H1 (cell line): ENCODE measurements around the gene MCC. TPM values are rescaled to one million over a fixed set of nuclear protein-coding genes. Genes with fewer than 3 reads are reported as not detected.

Experiments used
- CTCF ChIA-PET: fragments of 300-600 bp; sonication (Branson Sonifier 250); formaldehyde crosslinking; loops from one replicate; lab custom pipeline; 2021; ENCODE audit not compliant: partially characterized antibody; lab: Charles Lee
- POLR2A ChIA-PET: fragments of 300-600 bp; sonication (Branson Sonifier 250); formaldehyde crosslinking; loops from one replicate; lab custom pipeline; 2021; ENCODE audit warnings: inconsistent platforms; ENCODE audit not compliant: partially characterized antibody; lab: Charles Lee
- DNase-seq, 2 experiments: peaks; one replicate each; pipeline versions ENCODE4 v3.0.0 to v3.0.0-alpha.2; 2010 to 2022; ENCODE audit warnings: low spot score in 2 of 2, low read depth in 1 of 2, mixed read lengths in 1 of 2
- FAIRE-seq: peaks from 2 replicates; lab custom pipeline; 2011; peaks lifted over from hg19 to GRCh38; lab: Jason Lieb, UNC
- H2AFZ ChIP-seq: 2 replicates; pipeline ENCODE4 v1.8.1; 2012; ENCODE audit warnings: low read length, inconsistent platforms
- H2AK5ac ChIP-seq: 2 replicates; pipeline ENCODE4 v1.6.1; 2013; ENCODE audit warnings: low read depth, low read length
- H2BK120ac ChIP-seq: replicated peaks from 2 replicates; pipeline ENCODE3; 2013; ENCODE audit warnings: low read depth, low read length, inconsistent platforms
- H2BK12ac ChIP-seq: 2 replicates; pipeline ENCODE4 v1.6.1; 2013; ENCODE audit warnings: low read depth, low read length
- H2BK15ac ChIP-seq: 2 replicates; pipeline ENCODE4 v1.6.1; 2013; ENCODE audit warnings: low read length
- H2BK20ac ChIP-seq: 2 replicates; pipeline ENCODE4 v1.6.1; 2013; ENCODE audit warnings: low read length
- H2BK5ac ChIP-seq: 2 replicates; pipeline ENCODE4 v1.6.1; 2013; ENCODE audit warnings: low read depth, low read length
- H3K14ac ChIP-seq: 2 replicates; pipeline ENCODE4 v1.6.1; 2013; ENCODE audit warnings: inconsistent platforms; ENCODE audit not compliant: insufficient read length
- H3K18ac ChIP-seq: 2 replicates; pipeline ENCODE4 v1.6.1; 2013; ENCODE audit warnings: low read length; ENCODE audit errors: extremely low read depth
- H3K23ac ChIP-seq: 2 replicates; pipeline ENCODE4 v1.6.1; 2013; ENCODE audit warnings: inconsistent platforms; ENCODE audit not compliant: insufficient read length
- H3K23me2 ChIP-seq: 2 replicates; pipeline ENCODE4 v1.6.1; 2013; ENCODE audit warnings: low read depth, low read length
- H3K27ac ChIP-seq: 2 replicates; pipeline ENCODE4 v1.6.1; 2011; ENCODE audit warnings: low read depth, low read length, inconsistent platforms
- H3K27me3 ChIP-seq, 4 experiments: replicated peaks in 1 of 4; 1 replicate in 1 of 4; 2 replicates in 3 of 4; pipeline versions ENCODE4 v1.6.1 to v1.8.1; 2011 to 2013; ENCODE audit warnings: low read length in 3 of 4, mild to moderate bottlenecking in 3 of 4, inconsistent platforms in 2 of 4, mixed read lengths in 2 of 4, moderate library complexity in 1 of 4; ENCODE audit not compliant: control insufficient read depth in 3 of 4, insufficient read depth in 3 of 4; ENCODE audit errors: extremely low read depth in 1 of 4
- H3K36me3 ChIP-seq, 4 experiments: 2 replicates each; pipeline versions ENCODE4 v1.6.1 to v1.8.1; 2011 to 2013; ENCODE audit warnings: mild to moderate bottlenecking in 4 of 4, low read length in 3 of 4, moderate library complexity in 2 of 4, control low read depth in 1 of 4, inconsistent platforms in 1 of 4; ENCODE audit not compliant: insufficient read depth in 4 of 4, control insufficient read depth in 2 of 4
- H3K4ac ChIP-seq: replicated peaks from 2 replicates; pipeline ENCODE3; 2013; ENCODE audit warnings: low read length, low read depth, mixed read lengths, inconsistent platforms; ENCODE audit not compliant: insufficient read length
- H3K4me1 ChIP-seq, 4 experiments: replicated peaks in 1 of 4; 1 replicate in 1 of 4; 2 replicates in 3 of 4; pipeline versions ENCODE4 v1.6.1 to v1.8.1; 2011 to 2013; ENCODE audit warnings: low read length in 3 of 4, inconsistent platforms in 2 of 4, mixed read lengths in 1 of 4; ENCODE audit not compliant: insufficient read depth in 4 of 4, control insufficient read depth in 3 of 4
- H3K4me2 ChIP-seq, 2 experiments: 2 replicates each; pipeline versions ENCODE4 v1.6.1 to v1.8.1; 2011 to 2013; ENCODE audit warnings: low read depth in 2 of 2, low read length in 2 of 2, control low read depth in 1 of 2, inconsistent platforms in 1 of 2, mild to moderate bottlenecking in 1 of 2; ENCODE audit not compliant: insufficient read depth in 1 of 2
- H3K4me3 ChIP-seq, 4 experiments: fragments of 200-600, 300-600 bp in 1 of 4; sonication (generic), shearing (Covaris generic), sonication (Bioruptor Twin) in 1 of 4; 2 replicates each; pipeline versions ENCODE4 v1.5.1 to v1.8.1; 2011 to 2016; ENCODE audit warnings: low read length in 4 of 4, low read depth in 3 of 4, control low read depth in 2 of 4, inconsistent platforms in 2 of 4, mild to moderate bottlenecking in 2 of 4, mixed read lengths in 1 of 4, moderate library complexity in 1 of 4; ENCODE audit not compliant: insufficient read depth in 2 of 4; ENCODE audit errors: extremely low read depth in 1 of 4
- H3K56ac ChIP-seq: replicated peaks from 2 replicates; pipeline ENCODE3; 2013; ENCODE audit warnings: low read depth, mild to moderate bottlenecking, mixed read lengths, low read length, inconsistent platforms; ENCODE audit not compliant: insufficient read length
- H3K79me1 ChIP-seq: 2 replicates; pipeline ENCODE4 v1.6.1; 2013; ENCODE audit warnings: low read depth, low read length, control low read depth
- H3K79me2 ChIP-seq, 2 experiments: 2 replicates each; pipeline versions ENCODE4 v1.6.1 to v1.8.1; 2012 to 2013; ENCODE audit warnings: low read length in 2 of 2, mild to moderate bottlenecking in 2 of 2, inconsistent platforms in 1 of 2; ENCODE audit not compliant: insufficient read depth in 2 of 2, control insufficient read depth in 1 of 2
- H3K9ac ChIP-seq, 4 experiments: replicated peaks in 1 of 4; 1 replicate in 1 of 4; 2 replicates in 3 of 4; pipeline versions ENCODE4 v1.6.1 to v1.8.1; 2011 to 2013; ENCODE audit warnings: low read depth in 3 of 4, low read length in 3 of 4, control low read depth in 2 of 4, mild to moderate bottlenecking in 2 of 4, moderate library complexity in 2 of 4, inconsistent platforms in 1 of 4; ENCODE audit errors: extremely low read depth in 1 of 4
- H3K9me3 ChIP-seq, 2 experiments: 2 replicates each; pipeline versions ENCODE4 v1.6.1 to v1.8.1; 2012 to 2013; ENCODE audit warnings: mild to moderate bottlenecking in 2 of 2, moderate library complexity in 2 of 2, control low read depth in 1 of 2, inconsistent platforms in 1 of 2, low read depth in 1 of 2, low read length in 1 of 2, mixed read lengths in 1 of 2; ENCODE audit not compliant: insufficient read depth in 2 of 2
- H4K20me1 ChIP-seq, 2 experiments: replicated peaks in 1 of 2; 2 replicates each; pipeline versions ENCODE3 to v1.8.1; 2011 to 2013; ENCODE audit warnings: inconsistent platforms in 2 of 2, low read length in 2 of 2, mild to moderate bottlenecking in 1 of 2; ENCODE audit not compliant: insufficient read depth in 2 of 2, control insufficient read depth in 1 of 2
- H4K5ac ChIP-seq: 2 replicates; pipeline ENCODE4 v1.6.1; 2013; ENCODE audit warnings: low read length, low read depth, mixed read lengths, inconsistent platforms; ENCODE audit not compliant: insufficient read length
- H4K8ac ChIP-seq: 2 replicates; pipeline ENCODE4 v1.8.0; 2013; ENCODE audit warnings: mild to moderate bottlenecking, moderate library complexity, low read length, inconsistent platforms; ENCODE audit not compliant: insufficient read depth; ENCODE audit errors: extremely low read depth
- H4K91ac ChIP-seq: replicated peaks from 2 replicates; pipeline ENCODE3; 2013; ENCODE audit warnings: low read length, mixed read lengths, inconsistent platforms; ENCODE audit not compliant: insufficient read length
- BACH1 ChIP-seq: IDR thresholded peaks from 2 replicates; pipeline ENCODE4 v1.6.1; 2012; ENCODE audit warnings: low read length, improper control_type of control experiment
- CTCF ChIP-seq, 3 experiments: IDR thresholded peaks; 1 replicate in 2 of 3; 2 replicates in 1 of 3; pipeline versions ENCODE4 v1.5.1 to v1.6.1; 2011; ENCODE audit warnings: low read length in 3 of 3, mild to moderate bottlenecking in 3 of 3, inconsistent platforms in 2 of 3, low read depth in 1 of 3, moderate library complexity in 1 of 3; ENCODE audit not compliant: insufficient read depth in 1 of 3; ENCODE audit errors: control extremely low read depth in 1 of 3
- EZH2 ChIP-seq: fragments of 200-600 bp; sonication (generic); IDR thresholded peaks from 2 replicates; pipeline ENCODE4 v1.7.1; 2012; ENCODE audit warnings: low read depth, mild to moderate bottlenecking, moderate library complexity, low read length, inconsistent platforms; ENCODE audit not compliant: severe bottlenecking
- TCF12 ChIP-seq: IDR thresholded peaks from 2 replicates; pipeline ENCODE4 v1.6.1; 2011; ENCODE audit warnings: low read depth, mild to moderate bottlenecking, low read length
- WGBS, 2 experiments: shearing (Covaris generic) in 1 of 2; methylation state at CpG; one replicate each; pipeline versions ENCODE4 v1.1.6 to v1.1.7; 2013 to 2015; ENCODE audit warnings: low lambda C conversion rate in 2 of 2, mixed read lengths in 2 of 2, inconsistent platforms in 1 of 2, low coverage in 1 of 2, missing lambda C conversion rate in 1 of 2; ENCODE audit not compliant: insufficient replicate concordance in 2 of 2, insufficient coverage in 1 of 2, insufficient read length in 1 of 2; ENCODE audit errors: extremely low coverage in 1 of 2, missing lambda C conversion rate in 1 of 2; 5-methylcytosine and 5-hydroxymethylcytosine counted together
- polyA plus RNA-seq, 7 experiments: library from polyadenylated mRNA; depleted of rRNA in 3 of 7; stranded (reverse) in 5 of 7; unstranded in 2 of 7; fragments of >200 nt in 5 of 7; fragments of 200-250 nt in 2 of 7; gene quantifications; 1 replicate in 5 of 7; 2 replicates in 1 of 7; 4 replicates in 1 of 7; pipeline versions ENCODE4 v1.2.1 to v1.2.3, GENCODE V29; 2011 to 2013; ENCODE audit warnings: missing spikeins in 2 of 7, mixed read lengths in 2 of 7
- total RNA-seq: library from RNA; stranded (reverse); fragmentation: NEBNext Ultra II Directional; extraction: Animal tissue kit (Norgen Biotek cat#: 25700); gene quantifications from 2 replicates; pipeline ENCODE4 v1.2.1, GENCODE V29; 2021

The MCC gene
- total and polyA plus RNA-seq, 2 of the 8 experiments (the other 6 are each of a cell fraction or from before 2014, with no cell fraction given): 2.6 to 18.3 TPM

DNA sequence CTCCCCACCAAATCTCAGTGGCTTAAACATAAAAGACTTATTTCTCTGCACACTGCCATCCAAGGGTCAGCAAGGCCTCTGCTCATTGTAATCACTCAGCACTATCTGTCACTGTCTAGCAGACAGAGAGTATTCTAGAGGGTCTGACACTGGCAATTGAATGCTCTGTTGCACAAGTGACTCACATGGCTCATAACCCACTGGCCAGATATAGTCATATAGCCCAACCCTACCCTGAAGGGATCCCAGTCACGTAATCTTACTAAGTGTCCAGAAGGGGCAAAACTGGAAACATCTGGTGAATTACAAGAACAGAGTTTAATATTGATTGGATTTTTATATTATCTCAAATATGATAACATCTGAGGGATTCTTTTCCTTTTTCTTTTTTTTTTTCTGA lies 134.2 kb downstream of the MCC start:
- Histone ChIP-seq H3K4me1 (no peaks in the 10 kb centered on the region), H3K79me2 (no peaks in the 10 kb centered on the region), H3K27ac (no peak overlapping the region), H2AFZ (no peak overlapping the region), H4K5ac (no peak overlapping the region), H3K9ac (no peak overlapping the region), H3K4me3 (no peak overlapping the region), H3K23me2 (no peaks in the 10 kb centered on the region), H3K36me3 (no peaks in the 10 kb centered on the region), H3K27me3 (no peaks in the 10 kb centered on the region), H3K4ac (no peak overlapping the region), H2BK20ac (no peak overlapping the region), H3K4me2 (no peak overlapping the region), H3K14ac (no peak overlapping the region), H2BK5ac (no peak overlapping the region), H3K23ac (no peak overlapping the region), H2BK120ac (no peak overlapping the region), H3K56ac (no peak overlapping the region), H2BK12ac (no peak overlapping the region), H3K79me1 (no peaks in the 10 kb centered on the region), H4K8ac (no peak overlapping the region), H4K91ac (no peak overlapping the region), H3K18ac (no peak overlapping the region), H2AK5ac (no peak overlapping the region), H4K20me1 (no peaks in the 10 kb centered on the region), H3K9me3 (no peaks in the 10 kb centered on the region)
- no peak for FAIRE-seq
- ChIA-PET CTCF (interaction anchor here (1.1 kb wide), 1 partner anchor 25 kb away, joined by 4 read pairs; no protein-coding TSS in a partner anchor), POLR2A (no interaction called here)
- no peak for DNase-seq
- WGBS, 2 experiments: 50% methylated on average over 1 of the region's 1 CpG; no CpG with 5 or more reads in 1 of the 2 experiments
- TF ChIP-seq BACH1 (no peak), CTCF (IDR thresholded peaks at IDR 0.05; ENCODE audit: control extremely low read depth in 1 of 3, insufficient read depth in 1 of 3, low read depth in 1 of 3, low read length in 3 of 3) (no peak), TCF12 (no peak), EZH2 (no peak)
- TF ChIP-seq, all 59 proteins: peak for 0
- H2BK15ac ChIP-seq: no peak overlapping the region
